Heart left ventricle (tissue), 16 donors: ENCODE data around the gene NKAIN2. TPM values are rescaled to one million over a fixed set of nuclear protein-coding genes. Genes with fewer than 3 reads are reported as not detected.
"Not testable (repeated sequence)": the region's sequence is repeated elsewhere in the genome, so short reads cannot be mapped to it uniquely, and the experiment has no call there.

Experiments used
- ATAC-seq, 4 donors: fragments of 200-7000 bp; cut with Tn5 transposase; one replicate each; pipeline ENCODE4 v1.9.1; 2020 to 2022; ENCODE audit warnings: moderate library complexity in 4 of 4, mild to moderate bottlenecking in 3 of 4, moderate number of reproducible peaks in 1 of 4
- DNase-seq, 5 donors: peaks; one replicate each; pipeline ENCODE4 v3.0.0-alpha.2; 2020
- H3K27ac ChIP-seq, 12 donors: fragments of 200-600 bp; sonication (generic) in 4 of 12; one replicate each; pipeline versions ENCODE4 v1.5.0 to v1.8.0; 2016 to 2022; ENCODE audit warnings: mild to moderate bottlenecking in 2 of 12
- H3K27me3 ChIP-seq, 9 donors: fragments of 200-600 bp; sonication (generic) in 2 of 9; one replicate each; pipeline versions ENCODE4 v1.5.1 to v1.8.0; 2016 to 2022; ENCODE audit warnings: mild to moderate bottlenecking in 3 of 9
- H3K36me3 ChIP-seq, 9 donors: fragments of 200-600 bp; sonication (generic) in 2 of 9; one replicate each; pipeline versions ENCODE4 v1.5.0 to v1.8.0; 2018 to 2022; ENCODE audit warnings: mild to moderate bottlenecking in 2 of 9
- H3K4me1 ChIP-seq, 12 donors: fragments of 200-600 bp; sonication (generic) in 4 of 12; one replicate each; pipeline versions ENCODE4 v1.5.0 to v1.8.0; 2016 to 2022; ENCODE audit warnings: mild to moderate bottlenecking in 3 of 12
- H3K4me3 ChIP-seq, 12 donors: fragments of 200-600 bp; sonication (generic) in 4 of 12; one replicate each; pipeline versions ENCODE4 v1.5.0 to v1.8.0; 2017 to 2022; ENCODE audit warnings: mild to moderate bottlenecking in 9 of 12, moderate library complexity in 4 of 12
- H3K9me3 ChIP-seq, 12 donors: fragments of 200-600 bp; sonication (generic) in 4 of 12; one replicate each; pipeline versions ENCODE4 v1.5.0 to v1.8.0; 2016 to 2022; ENCODE audit warnings: mild to moderate bottlenecking in 1 of 12
- POLR2A ChIP-seq, 2 donors: fragments of 450-650 bp; IDR thresholded peaks; one replicate each; pipeline ENCODE4 v1.6.1; 2017; ENCODE audit warnings: antibody characterized with exemption in 2 of 2, mild to moderate bottlenecking in 2 of 2, moderate library complexity in 2 of 2
- WGBS, 4 donors: extraction: QIAGEN DNeasy Blood & Tissue Kit in 2 of 4; methylation state at CpG; one replicate each; pipeline versions ENCODE4 v1.1.5 to v1.1.7; 2013 to 2018; 5-methylcytosine and 5-hydroxymethylcytosine counted together
- intact Hi-C, 10 donors: fragments of 100-400 bp; cut with DNase I; formaldehyde crosslinking; loops; one replicate each; pipeline versions ENCODE4 v1.11.1 to v1.14.2; 2022
- polyA plus RNA-seq, 2 donors: library from polyadenylated mRNA; stranded (reverse); fragments of 200-250 nt; gene quantifications; one replicate each; pipeline ENCODE4 v1.2.3, GENCODE V29; 2013
- total RNA-seq, 9 donors: library from RNA; depleted of rRNA in 2 of 9; stranded (reverse); fragments of >200 nt in 2 of 9; fragmentation: NEBNext Ultra II Directional in 3 of 9; extraction: Animal tissue kit (Norgen Biotek cat#: 25700) in 3 of 9; gene quantifications; one replicate each; pipeline versions ENCODE4 v1.1.0 to v1.2.4, GENCODE V29; 2016 to 2023
- TF ChIP-seq, protein P1 (sequence below), 12 donors: fragments of 200-600 bp; sonication (generic) in 4 of 12; IDR thresholded peaks; one replicate each; pipeline versions ENCODE4 v1.5.0 to v1.8.0; 2018 to 2022; ENCODE audit warnings: antibody characterized with exemption in 12 of 12, mild to moderate bottlenecking in 5 of 12
- donor health status: ischemic (EF 13 %, LVEDD 7.1; RV severe dilation, severe dysfunction).
- donor health status: healthy with polysubstance abuse.
- donor health status: DM: no; HTN: yes; CAD: no.
- donor health status: DM: no; HTN: no; CAD: no.
- donor health status: ischemic (EF 25% LVEDD 6.9; RV normal size, moderate dysfunction).
- donor health status: ischemic (EF 25% LVEDD 5.7; RV mildly dilated, moderate dysfunction).
- donor health status: healthy.
- donor health status: DM: yes; HTN: yes; CAD: no.
- donor health status: ischemic (EF 35%, LVEDD 5.7; RV mildly dilated, moderate dysfunction).
- donor health status: nonischemic (EF 11% LVEDD 7.7; RV severe dilation, severe dysfunction).
- donor health status: DM: yes; HTN: yes; CAD: no.
- donor health status: PGD.
- donor health status: ischemic (EF 29% LVEDD 5.4; RV normal size, mild dysfunction).
- donor health status: nonischemic (EF 23%, LVEDD 6.1; RV moderate dilation, normal function).

Gene NKAIN2
- total and polyA plus RNA-seq, 11 donors, result 0.19 to 0.83 (median 0.33) TPM; not detected in 2

DNA sequence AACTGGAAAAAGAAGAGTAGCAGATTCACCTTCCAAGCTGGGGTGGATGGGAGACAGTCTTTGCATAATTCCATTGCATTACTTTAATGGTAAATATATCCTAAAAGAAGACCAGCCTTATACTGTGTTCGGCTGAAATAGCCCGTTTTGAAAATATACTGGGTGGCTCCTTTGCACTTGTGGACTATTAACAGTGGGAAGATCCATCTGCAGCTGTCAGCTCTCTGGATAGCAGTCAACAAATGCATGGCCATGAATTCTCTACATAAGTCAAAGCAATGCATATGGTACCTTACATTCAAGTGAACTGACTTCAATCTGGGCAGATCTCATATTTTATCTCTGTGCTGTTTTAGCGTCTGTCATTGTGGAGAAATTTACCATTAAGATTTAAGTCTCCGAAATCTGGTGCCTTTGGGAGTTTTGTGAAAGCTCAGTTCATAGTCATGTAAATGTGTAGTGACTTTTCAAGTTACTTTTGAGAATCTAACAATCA lies 758.0 kb downstream of the NKAIN2 start:
- H3K4me1 ChIP-seq, result no peaks in the 10 kb centered on the region
- no peak overlapping the region for H3K27ac ChIP-seq
- TF ChIP-seq, protein P1, sequence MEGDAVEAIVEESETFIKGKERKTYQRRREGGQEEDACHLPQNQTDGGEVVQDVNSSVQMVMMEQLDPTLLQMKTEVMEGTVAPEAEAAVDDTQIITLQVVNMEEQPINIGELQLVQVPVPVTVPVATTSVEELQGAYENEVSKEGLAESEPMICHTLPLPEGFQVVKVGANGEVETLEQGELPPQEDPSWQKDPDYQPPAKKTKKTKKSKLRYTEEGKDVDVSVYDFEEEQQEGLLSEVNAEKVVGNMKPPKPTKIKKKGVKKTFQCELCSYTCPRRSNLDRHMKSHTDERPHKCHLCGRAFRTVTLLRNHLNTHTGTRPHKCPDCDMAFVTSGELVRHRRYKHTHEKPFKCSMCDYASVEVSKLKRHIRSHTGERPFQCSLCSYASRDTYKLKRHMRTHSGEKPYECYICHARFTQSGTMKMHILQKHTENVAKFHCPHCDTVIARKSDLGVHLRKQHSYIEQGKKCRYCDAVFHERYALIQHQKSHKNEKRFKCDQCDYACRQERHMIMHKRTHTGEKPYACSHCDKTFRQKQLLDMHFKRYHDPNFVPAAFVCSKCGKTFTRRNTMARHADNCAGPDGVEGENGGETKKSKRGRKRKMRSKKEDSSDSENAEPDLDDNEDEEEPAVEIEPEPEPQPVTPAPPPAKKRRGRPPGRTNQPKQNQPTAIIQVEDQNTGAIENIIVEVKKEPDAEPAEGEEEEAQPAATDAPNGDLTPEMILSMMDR (IDR thresholded peaks at IDR 0.05), result no peak
- no peak for TF ChIP-seq POLR2A (IDR thresholded peaks at IDR 0.05)
- no peak overlapping the region for H3K4me3 ChIP-seq
- 80 to 84% (median 81%) methylated on average over 4 of the region's 4 CpGs for WGBS, 4 donors
- H3K36me3 ChIP-seq, result no peaks in the 10 kb centered on the region
- H3K9me3 ChIP-seq, result peaks cover 0 to 11% (median 0%) of the 10 kb centered on the region in 12 donors
- ATAC-seq, result no peak
- DNase-seq, result no peak
- intact Hi-C loops, result no loop called here
- H3K27me3 ChIP-seq, result no peaks in the 10 kb centered on the region

DNA sequence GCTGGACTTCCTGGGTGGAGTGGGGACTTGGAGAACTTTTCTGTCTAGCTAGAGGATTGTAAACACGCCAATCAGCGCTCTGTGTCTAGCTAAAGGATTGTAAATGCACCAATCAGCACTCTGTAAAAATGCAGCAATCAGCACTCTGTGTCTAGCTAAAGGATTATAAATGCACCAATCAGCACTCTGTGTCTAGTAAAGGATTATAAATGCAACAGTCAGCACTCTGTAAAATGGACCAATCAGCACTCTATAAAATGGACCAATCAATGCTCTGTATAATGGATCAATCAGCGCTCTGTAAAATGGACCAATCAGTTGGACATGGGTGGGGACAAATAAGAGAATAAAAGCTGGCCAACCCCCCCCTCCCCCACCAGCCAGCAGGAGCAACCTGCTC lies 760.5 kb downstream of the NKAIN2 start:
- intact Hi-C loops, ATAC-seq, H3K36me3 ChIP-seq, H3K27me3 ChIP-seq, DNase-seq, H3K27ac ChIP-seq, H3K4me3 ChIP-seq, H3K4me1 ChIP-seq: not testable (repeated sequence)
- 89 to 94% (median 90%) methylated on average over 3 of the region's 3 CpGs for WGBS, 4 donors
- H3K9me3 ChIP-seq, result peaks cover 0 to 11% (median 0%) of the 10 kb centered on the region in 12 donors

DNA sequence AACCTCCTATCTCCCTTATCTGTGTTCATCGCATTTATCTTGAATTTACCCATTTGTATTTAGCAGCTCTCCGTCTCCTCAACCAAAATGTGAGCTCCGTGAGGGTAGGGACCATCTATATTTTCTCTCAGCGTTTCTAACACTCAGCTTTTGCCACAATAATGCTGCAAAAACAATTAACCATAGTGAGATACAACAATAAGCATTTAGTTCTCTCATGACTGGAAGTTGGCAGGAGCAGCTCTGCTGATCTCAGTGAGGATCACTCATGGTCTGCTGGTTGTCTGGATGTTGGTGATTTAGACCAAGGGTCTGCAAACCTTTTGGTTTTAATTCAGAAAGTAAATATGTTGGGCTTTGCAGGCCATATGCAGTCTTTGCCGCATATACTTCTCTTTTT lies 763.7 kb downstream of the NKAIN2 start:
- Histone ChIP-seq H3K27me3 (no peaks in the 10 kb centered on the region), H3K27ac (no peak overlapping the region), H3K4me1 (no peaks in the 10 kb centered on the region), H3K9me3 (peaks cover 0 to 11% (median 0%) of the 10 kb centered on the region in 12 donors), H3K4me3 (no peak overlapping the region), H3K36me3 (no peaks in the 10 kb centered on the region)
- intact Hi-C loops, result no loop called here
- no peak for DNase-seq
- no peak for TF ChIP-seq POLR2A (IDR thresholded peaks at IDR 0.05)
- TF ChIP-seq, protein P1 (IDR thresholded peaks at IDR 0.05), result no peak
- WGBS, 4 donors, result 65 to 73% (median 72%) methylated on average over 5 of the region's 5 CpGs
- no peak for ATAC-seq

DNA sequence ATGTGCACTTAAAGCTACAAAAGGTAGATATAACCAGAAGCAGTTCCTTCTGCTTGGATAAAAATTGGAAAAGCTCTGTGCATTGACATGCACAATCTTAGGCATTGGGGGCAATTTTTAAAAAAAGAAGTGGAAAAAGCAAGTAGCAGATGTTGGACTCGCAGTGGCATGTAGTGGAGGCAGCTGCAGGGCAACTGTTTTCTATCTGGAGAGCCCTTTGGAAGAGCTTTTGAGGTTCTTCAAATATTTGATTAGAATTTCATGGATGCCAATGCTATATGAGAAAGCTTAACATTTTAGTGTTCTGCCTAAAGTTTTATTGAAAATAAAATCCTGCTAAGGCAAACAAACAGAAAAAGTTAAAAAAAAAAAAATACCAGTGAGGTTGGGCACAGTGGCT lies 770.3 kb downstream of the NKAIN2 start:
- WGBS, 4 donors, result 54 to 69% (median 66%) methylated on average over 1 of the region's 1 CpG
- ATAC-seq, result no peak
- Histone ChIP-seq H3K4me1 (no peaks in the 10 kb centered on the region), H3K27me3 (no peaks in the 10 kb centered on the region), H3K27ac (no peak overlapping the region), H3K4me3 (no peak overlapping the region), H3K9me3 (peaks cover 0 to 7% (median 0%) of the 10 kb centered on the region in 12 donors), H3K36me3 (no peaks in the 10 kb centered on the region)
- TF ChIP-seq, protein P1 (IDR thresholded peaks at IDR 0.05), result no peak
- no peak for TF ChIP-seq POLR2A (IDR thresholded peaks at IDR 0.05)
- DNase-seq, result no peak
- intact Hi-C loops, result no loop called here

DNA sequence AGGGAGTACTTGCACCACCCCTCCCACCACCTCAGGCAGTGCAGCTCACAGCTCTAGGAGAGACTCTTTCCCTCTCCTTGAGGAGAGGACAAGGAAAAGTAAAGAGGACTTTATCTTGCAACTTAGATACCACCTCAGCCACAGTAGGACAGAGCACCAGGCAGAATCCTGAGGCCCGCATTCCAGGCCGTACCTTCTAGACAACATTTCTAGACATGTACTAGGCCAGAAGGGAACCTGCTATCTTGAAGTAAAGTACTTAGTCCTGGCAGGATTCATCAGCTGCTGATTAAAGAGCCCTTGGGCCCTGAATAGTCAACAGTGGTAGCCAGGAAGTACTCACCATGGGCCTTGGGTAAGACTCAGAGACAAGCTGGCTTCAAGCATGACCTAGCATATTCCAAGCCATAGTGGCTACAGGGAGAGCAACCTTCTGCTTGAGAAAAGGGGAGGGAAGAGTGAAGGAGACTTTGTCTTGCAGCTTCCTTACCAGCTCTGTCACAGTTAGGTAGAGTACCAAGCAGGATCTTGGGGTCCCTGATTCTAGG lies 774.1 kb downstream of the NKAIN2 start:
- WGBS, 4 donors, result 88 to 94% (median 89%) methylated on average over 2 of the region's 2 CpGs
- ATAC-seq (no peak), DNase-seq (no peak)
- no peaks in the 10 kb centered on the region for H3K9me3 ChIP-seq
- no peak overlapping the region for H3K27ac ChIP-seq
- H3K27me3 ChIP-seq, result no peaks in the 10 kb centered on the region
- H3K36me3 ChIP-seq, result no peaks in the 10 kb centered on the region
- intact Hi-C loops, result no loop called here
- no peak for TF ChIP-seq POLR2A (IDR thresholded peaks at IDR 0.05)
- TF ChIP-seq, protein P1 (IDR thresholded peaks at IDR 0.05), result no peak
- no peak overlapping the region for H3K4me3 ChIP-seq
- H3K4me1 ChIP-seq, result no peaks in the 10 kb centered on the region
